ENCODE results near the gene CD38.

The CD38 gene

GRCh38 chr4:15754323-15754722 is 23.8 kb upstream of the CD38 start (continued):
- no peak for TF ChIP-seq ZNF19 (tag by site-specific recombination; IDR thresholded peaks at IDR 0.05; ENCODE audit: low read depth)

GRCh38 chr4:15755321-15756155 is 22.6 kb upstream of the CD38 start:
- CTCF ChIA-PET = interaction anchor here (0.7 to 1.0 kb wide), 3 partner anchors 159 to 585 kb away, joined by 3 to 4 read pairs (median 4); no protein-coding TSS in a partner anchor
- POLR2A ChIA-PET = no interaction called here
- no peak overlapping the region for H3K27ac ChIP-seq (ENCODE audit: extremely low read depth, low read depth, low read length)
- TF ChIP-seq ZNF585B (tag by site-specific recombination; IDR thresholded peaks at IDR 0.05) = no peak
- no peak for TF ChIP-seq ZNF174 (tag by site-specific recombination; IDR thresholded peaks at IDR 0.05)
- no peak for TF ChIP-seq ZNF362 (tag by site-specific recombination; IDR thresholded peaks at IDR 0.05)
- no peaks in the 10 kb centered on the region for H3K4me1 ChIP-seq (ENCODE audit: control insufficient read depth, insufficient read depth, low read length)
- no peaks in the 10 kb centered on the region for H3K9me3 ChIP-seq (ENCODE audit: control insufficient read depth, insufficient read depth, low read depth, low read length)
- no peaks in the 10 kb centered on the region for H3K36me3 ChIP-seq (ENCODE audit: control insufficient read depth in 2 of 2, insufficient read depth in 1 of 2, low read length in 2 of 2)
- no peak overlapping the region for H3K4me3 ChIP-seq (ENCODE audit: low read depth, low read length)

- CTCF ChIA-PET = interaction anchor here (0.6 to 1.0 kb wide), 6 partner anchors 16 to 584 kb away, joined by 3 to 4 read pairs (median 4); no protein-coding TSS in a partner anchor
- Histone ChIP-seq H3K27ac (ENCODE audit: extremely low read depth, low read depth, low read length) (no peak overlapping the region), H3K4me3 (ENCODE audit: low read depth, low read length) (no peak overlapping the region), H3K36me3 (ENCODE audit: control insufficient read depth in 2 of 2, insufficient read depth in 1 of 2, low read length in 2 of 2) (no peaks in the 10 kb centered on the region), H3K9me3 (ENCODE audit: control insufficient read depth, insufficient read depth, low read depth, low read length) (no peaks in the 10 kb centered on the region), H3K4me1 (ENCODE audit: control insufficient read depth, insufficient read depth, low read length) (no peaks in the 10 kb centered on the region)
- POLR2A ChIA-PET = no interaction called here
- TF ChIP-seq ZNF391 (tag by site-specific recombination; IDR thresholded peaks at IDR 0.05; ENCODE audit: borderline replicate concordance, low read depth) = no peak
These were observed 21.7 kb upstream of the CD38 start for GRCh38 chr4:15756361-15756861.

GRCh38 chr4:15757054-15757453 is 21.1 kb upstream of the CD38 start:
- ChIA-PET POLR2A (no interaction called here), CTCF (interaction anchor here (0.6 to 0.8 kb wide), 3 partner anchors 17 to 321 kb away, joined by 3 to 4 read pairs (median 4); no protein-coding TSS in a partner anchor)
- H3K27ac ChIP-seq (ENCODE audit: extremely low read depth, low read depth, low read length) = no peak overlapping the region

More at GRCh38 chr4:15757054-15757453, 21.1 kb upstream of the CD38 start:
- H3K9me3 ChIP-seq (ENCODE audit: control insufficient read depth, insufficient read depth, low read depth, low read length) = no peaks in the 10 kb centered on the region
- H3K4me1 ChIP-seq (ENCODE audit: control insufficient read depth, insufficient read depth, low read length) = no peaks in the 10 kb centered on the region
- TF ChIP-seq ZNF114 (tag by site-specific recombination; IDR thresholded peaks at IDR 0.05) (no peak), ZNF132 (tag by site-specific recombination; IDR thresholded peaks at IDR 0.05; ENCODE audit: borderline replicate concordance) (no peak), ZNF423 (tag by site-specific recombination; IDR thresholded peaks at IDR 0.05) (no peak), KLF1 (tag by site-specific recombination; IDR thresholded peaks at IDR 0.05) (no peak), ZNF157 (tag by site-specific recombination; IDR thresholded peaks at IDR 0.05) (no peak), ZNF585B (tag by site-specific recombination; IDR thresholded peaks at IDR 0.05) (no peak), ZNF560 (tag by site-specific recombination; IDR thresholded peaks at IDR 0.05; ENCODE audit: borderline replicate concordance) (no peak), YY2 (tag by site-specific recombination; IDR thresholded peaks at IDR 0.05) (no peak), ZNF184 (tag by site-specific recombination; IDR thresholded peaks at IDR 0.05) (no peak), ZNF133 (tag by site-specific recombination; IDR thresholded peaks at IDR 0.05) (no peak), SP7 (tag by site-specific recombination; IDR thresholded peaks at IDR 0.05) (no peak), KLF16 (tag by site-specific recombination; IDR thresholded peaks at IDR 0.05) (no peak), ZBTB11 (tag by site-specific recombination; conservative IDR thresholded peaks at IDR 0.05; ENCODE audit: low read depth) (no peak), PATZ1 (tag by site-specific recombination; IDR thresholded peaks at IDR 0.05) (no peak)
- H3K36me3 ChIP-seq (ENCODE audit: control insufficient read depth in 2 of 2, insufficient read depth in 1 of 2, low read length in 2 of 2) = no peaks in the 10 kb centered on the region
- H3K4me3 ChIP-seq (ENCODE audit: low read depth, low read length) = no peak overlapping the region

All from HEK293 (cell line).